Measurements from ENCODE around the gene CCDC8.

CCDC8 gene

DNA sequence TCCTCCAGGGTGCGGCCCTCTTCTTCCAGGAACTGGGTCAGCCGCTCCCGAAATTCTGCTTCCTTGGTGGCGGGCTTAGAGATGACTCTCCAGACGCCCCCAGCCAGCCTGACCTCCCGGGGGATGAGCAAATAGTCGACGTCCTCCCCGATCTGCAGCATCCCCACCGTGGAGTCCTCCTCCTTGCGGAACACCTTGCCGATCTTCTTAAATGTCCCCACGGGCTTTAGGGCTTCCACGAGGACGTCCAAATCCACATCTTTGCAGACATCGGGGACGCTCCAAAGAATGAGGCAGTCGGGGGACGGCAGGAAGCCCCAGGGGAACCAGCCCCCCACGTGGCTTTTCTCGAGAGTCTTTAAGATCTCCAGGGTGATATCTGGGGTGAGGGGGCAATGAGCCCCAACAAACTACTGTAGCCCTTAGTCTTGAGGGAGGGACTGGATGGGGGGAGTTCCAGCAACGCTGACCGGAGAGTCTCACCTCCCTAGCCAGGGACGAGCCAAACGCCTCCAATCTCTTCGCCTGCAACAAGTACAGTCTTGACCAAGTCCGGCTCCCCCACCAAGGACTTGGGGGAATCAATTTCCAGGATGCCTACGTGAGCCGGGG, 608 bp downstream of the CCDC8 start:
- H3K4me1 Mint-ChIP-seq: peaks cover 88% of the 10 kb centered on the region
- no peak for DNase-seq

DNA sequence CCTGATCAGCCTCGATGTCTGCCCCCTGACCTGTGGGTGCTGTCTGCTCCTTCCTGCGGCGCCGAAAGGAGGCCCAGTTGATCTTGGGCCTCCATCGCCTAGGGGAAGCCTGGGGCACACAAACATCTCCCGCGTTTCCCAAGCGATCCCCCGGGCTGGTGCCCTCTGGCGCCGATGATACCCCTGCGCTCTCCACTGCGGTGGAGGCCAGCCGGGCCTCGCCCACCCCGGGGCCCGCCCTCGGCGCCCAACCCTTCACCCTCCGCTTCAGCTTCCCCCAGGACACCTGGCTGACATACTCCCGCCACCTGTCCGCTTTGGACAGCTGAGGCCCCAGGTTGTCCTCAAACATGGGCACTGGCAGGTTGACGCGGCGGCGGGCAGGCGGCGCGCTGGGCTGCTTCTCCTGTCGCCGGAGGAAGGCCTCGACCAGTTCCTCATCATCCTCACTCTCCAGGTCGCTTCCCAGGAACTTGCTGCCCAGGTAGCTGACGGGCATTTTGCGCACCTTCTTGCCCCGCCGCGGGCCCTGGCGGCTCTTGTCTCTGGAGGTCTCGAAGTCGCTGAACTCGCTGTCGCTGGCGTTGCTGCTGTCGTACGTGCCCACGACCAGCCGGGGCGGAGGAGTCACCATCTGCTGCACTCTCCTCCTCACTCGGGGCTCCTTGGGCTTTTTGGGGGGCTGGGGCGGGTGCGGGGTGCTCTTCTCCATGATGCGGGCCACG, 1.3 kb downstream of the CCDC8 start:
- Mint-ChIP-seq H3K36me3 (ENCODE audit: low read depth) (peaks cover 16% of the 10 kb centered on the region), H3K27ac (no peak overlapping the region), H3K9me3 (no peaks in the 10 kb centered on the region), H3K4me1 (peaks cover 89% of the 10 kb centered on the region), H3K4me3 (peak overlapping the region; percentile 98), H3K27me3 (ENCODE audit: low read depth, poor library complexity) (peaks cover 3% of the 10 kb centered on the region)
- no peak for TF ChIP-seq CTCF (IDR thresholded peaks at IDR 0.05)
- DNase-seq: no peak

More for the DNA sequence above, 608 bp downstream of the CCDC8 start:
- Mint-ChIP-seq H3K9me3 (no peaks in the 10 kb centered on the region), H3K4me3 (peak overlapping the region; percentile 98), H3K27ac (peak overlapping the region; percentile 96), H3K27me3 (ENCODE audit: low read depth, poor library complexity) (peaks cover 3% of the 10 kb centered on the region), H3K36me3 (ENCODE audit: low read depth) (peaks cover 16% of the 10 kb centered on the region)
- no peak for TF ChIP-seq CTCF (IDR thresholded peaks at IDR 0.05)

GRCh38 chr19:46411088-46411924, 2.1 kb downstream of the CCDC8 start:
- DNase-seq: no peak
- TF ChIP-seq CTCF (IDR thresholded peaks at IDR 0.05): no peak
- H3K36me3 Mint-ChIP-seq (ENCODE audit: low read depth): peaks cover 16% of the 10 kb centered on the region
- no peak overlapping the region for H3K27ac Mint-ChIP-seq
- H3K4me1 Mint-ChIP-seq: peaks cover 90% of the 10 kb centered on the region
- H3K27me3 Mint-ChIP-seq (ENCODE audit: low read depth, poor library complexity): peaks cover 7% of the 10 kb centered on the region
- H3K4me3 Mint-ChIP-seq: peak overlapping the region; percentile 98
- no peaks in the 10 kb centered on the region for H3K9me3 Mint-ChIP-seq

GRCh38 chr19:46410205-46411087, 2.9 kb downstream of the CCDC8 start:
- Mint-ChIP-seq H3K27ac (peak overlapping the region; percentile 25), H3K9me3 (no peaks in the 10 kb centered on the region), H3K36me3 (ENCODE audit: low read depth) (peaks cover 16% of the 10 kb centered on the region), H3K27me3 (ENCODE audit: low read depth, poor library complexity) (peaks cover 7% of the 10 kb centered on the region), H3K4me1 (peaks cover 88% of the 10 kb centered on the region), H3K4me3 (peak overlapping the region; percentile 98)
- DNase-seq: no peak
- no peak for TF ChIP-seq CTCF (IDR thresholded peaks at IDR 0.05)

DNA sequence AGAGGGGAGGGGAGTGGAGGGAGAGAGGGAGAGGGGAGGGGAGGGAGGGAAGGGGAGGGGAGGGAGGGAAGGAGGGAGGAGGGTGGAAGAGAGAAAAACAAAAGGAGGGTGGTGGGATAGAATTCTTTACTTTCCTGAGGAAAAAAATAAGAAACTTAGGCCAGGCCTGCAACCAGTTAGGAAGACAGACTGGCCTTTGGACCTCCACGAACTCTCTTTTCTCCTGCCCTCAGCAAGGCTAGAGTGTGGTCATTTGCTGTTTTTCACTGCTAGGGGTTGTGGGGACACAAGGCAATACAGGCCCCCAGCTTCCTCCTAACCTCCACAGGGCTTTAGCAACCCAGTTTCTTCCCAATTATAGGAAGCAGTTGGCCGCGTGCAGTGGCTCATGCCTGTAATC, 4.2 kb downstream of the CCDC8 start:
- H3K9me3 Mint-ChIP-seq: no peaks in the 10 kb centered on the region
- no peak for DNase-seq
- peaks cover 16% of the 10 kb centered on the region for H3K36me3 Mint-ChIP-seq (ENCODE audit: low read depth)
- peaks cover 17% of the 10 kb centered on the region for H3K27me3 Mint-ChIP-seq (ENCODE audit: low read depth, poor library complexity)
- H3K4me1 Mint-ChIP-seq: peaks cover 90% of the 10 kb centered on the region
- TF ChIP-seq CTCF (IDR thresholded peaks at IDR 0.05): no peak
- H3K27ac Mint-ChIP-seq: no peak overlapping the region
- H3K4me3 Mint-ChIP-seq: peak overlapping the region; percentile 72
